Gastrocnemius medialis (tissue), 4 donors: ENCODE data around the gene CACNG5.

ENCODE experiments used
- CTCF ChIP-seq, 5 experiments: fragments of 450-650 bp in 3 of 5; fragments of 200-600 bp in 2 of 5; sonication (generic) in 2 of 5; IDR thresholded peaks in 4 of 5; conservative IDR thresholded peaks in 1 of 5; 1 replicate in 4 of 5; 2 replicates in 1 of 5; pipeline ENCODE4 v1.5.1; 2016 to 2019; ENCODE audit warnings: antibody characterized with exemption in 5 of 5, mild to moderate bottlenecking in 3 of 5, moderate library complexity in 3 of 5
- POLR2A ChIP-seq, 2 donors: fragments of 450-650 bp; IDR thresholded peaks; one replicate each; pipeline ENCODE4 v1.6.1; 2017; ENCODE audit warnings: antibody characterized with exemption in 2 of 2, mild to moderate bottlenecking in 2 of 2, moderate library complexity in 2 of 2

GRCh38 chr17:66925811-66926500 is 91.0 kb downstream of the CACNG5 start:
- TF ChIP-seq CTCF (IDR thresholded peaks at IDR 0.05 in 4 of 5, conservative IDR thresholded peaks at IDR 0.05 in 1 of 5) (no peak), POLR2A (IDR thresholded peaks at IDR 0.05) (no peak)
